Measurements from ENCODE around the gene EMC8. TPM values are rescaled to one million over a fixed set of nuclear protein-coding genes. Genes with fewer than 3 reads are reported as not detected.
A peak's percentile ranks its signal among the peaks of the same experiment; 100 is the strongest.
"Not testable (repeated sequence)": the region's sequence is repeated elsewhere in the genome, so short reads cannot be mapped to it uniquely, and the experiment has no call there.

Gene EMC8
- 10 to 100 TPM; 28.4 to 31.4 (median 30.0) TPM for polyA plus RNA-seq (ENCODE audit: insufficient read length in 3 of 3)

DNA sequence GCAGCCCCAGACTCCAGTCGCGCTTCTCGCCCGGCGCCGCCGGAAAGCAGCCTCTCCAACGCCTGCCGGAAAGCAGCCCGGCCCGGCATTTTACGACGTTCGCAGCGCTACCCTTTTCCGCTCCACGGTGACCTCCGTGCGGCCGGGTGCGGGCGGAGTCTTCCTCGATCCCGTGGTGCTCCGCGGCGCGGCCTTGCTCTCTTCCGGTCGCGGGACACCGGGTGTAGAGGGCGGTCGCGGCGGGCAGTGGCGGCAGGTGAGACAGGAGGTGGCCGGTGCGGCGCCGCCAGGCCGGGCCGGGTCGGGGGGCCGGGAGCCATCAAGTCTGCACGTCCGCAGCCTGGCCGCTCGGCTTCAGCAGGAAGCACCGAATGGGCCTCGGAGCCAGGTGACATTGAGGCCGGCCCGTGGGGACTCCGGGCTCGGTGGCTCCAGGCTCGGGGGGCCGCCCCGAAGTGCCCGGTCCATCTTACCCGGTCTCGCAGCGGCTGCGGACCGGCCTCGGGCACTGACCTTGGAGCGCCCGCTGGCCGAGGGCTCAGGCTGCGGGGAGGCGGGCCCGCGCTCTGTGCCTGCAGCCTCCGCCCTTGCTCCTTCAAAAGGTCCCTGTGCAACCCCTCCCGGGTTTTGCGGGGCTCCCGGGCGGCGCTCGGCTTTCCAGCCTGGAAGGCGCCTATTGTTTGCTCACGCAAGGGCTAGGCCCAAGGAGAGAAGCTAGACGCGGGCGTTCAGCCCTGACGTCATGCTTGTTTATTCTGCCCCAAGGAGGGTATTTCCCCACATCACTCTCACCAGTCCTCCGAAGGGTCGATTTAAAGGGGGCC is at the start of gene EMC8, which contains the start of gene COX4I1:
EMC8 (minus strand) TSS at position 48 of the 824 bp plus-strand sequence. CDS start 249 bp downstream, outside the sequence.
COX4I1 (plus strand) TSS at position 199 of the 824 bp plus-strand sequence. CDS start 1,511 bp downstream, outside the sequence.
- DNase-seq (ENCODE audit: low read depth in 3 of 3, low spot score in 2 of 3) = peak; percentile 68 to 89 (median 79)

GRCh38 chr16:85848986-85849385 is 49.6 kb upstream of the EMC8 start:
- no peak for DNase-seq (ENCODE audit: low read depth in 3 of 3, low spot score in 2 of 3)

DNA sequence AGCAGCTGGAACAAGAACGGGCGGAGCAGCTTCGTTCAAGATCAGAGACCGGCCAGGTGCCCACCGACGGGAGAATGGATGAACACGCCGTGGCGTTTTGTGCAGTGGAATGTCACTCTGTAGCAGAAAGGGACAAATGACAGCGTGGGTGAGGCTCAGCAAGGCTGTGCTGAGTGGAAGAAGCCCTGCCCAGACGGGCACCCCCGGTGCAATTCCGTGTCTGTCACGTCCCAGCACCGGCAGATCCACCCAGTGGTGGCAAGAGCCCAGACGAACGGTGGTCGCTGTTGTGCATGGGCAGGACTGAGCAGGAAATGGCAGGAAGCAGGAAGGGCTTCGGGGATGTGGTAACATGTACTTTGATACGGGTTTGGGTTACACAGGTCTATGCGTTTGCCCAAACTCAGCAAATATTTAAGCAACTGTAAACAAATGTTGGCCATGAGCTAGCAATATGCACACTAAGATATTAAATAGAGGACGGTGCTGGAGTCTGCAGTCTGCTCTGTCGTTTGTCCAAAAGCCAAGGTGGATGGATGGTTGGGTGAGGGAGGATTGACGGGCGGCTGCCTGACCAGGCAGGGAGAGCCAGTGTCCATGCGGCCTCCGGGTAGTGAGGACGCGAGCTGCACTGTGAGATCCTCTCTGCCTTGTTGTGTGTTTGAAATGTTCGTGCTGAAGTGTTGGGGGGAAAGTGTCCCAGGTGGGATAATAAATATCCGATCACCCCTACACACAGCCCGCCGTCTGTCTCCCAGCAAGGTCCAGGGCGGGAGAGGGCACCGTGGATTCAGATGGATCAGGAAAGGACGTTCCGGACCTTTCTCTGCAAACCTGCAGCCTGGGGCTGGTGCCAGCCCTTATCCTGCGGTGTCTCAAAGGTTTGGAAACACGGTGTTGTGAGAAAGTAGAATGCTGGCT is 48.6 kb upstream of the EMC8 start:
- DNase-seq (ENCODE audit: low read depth in 3 of 3, low spot score in 2 of 3) = no peak

DNA sequence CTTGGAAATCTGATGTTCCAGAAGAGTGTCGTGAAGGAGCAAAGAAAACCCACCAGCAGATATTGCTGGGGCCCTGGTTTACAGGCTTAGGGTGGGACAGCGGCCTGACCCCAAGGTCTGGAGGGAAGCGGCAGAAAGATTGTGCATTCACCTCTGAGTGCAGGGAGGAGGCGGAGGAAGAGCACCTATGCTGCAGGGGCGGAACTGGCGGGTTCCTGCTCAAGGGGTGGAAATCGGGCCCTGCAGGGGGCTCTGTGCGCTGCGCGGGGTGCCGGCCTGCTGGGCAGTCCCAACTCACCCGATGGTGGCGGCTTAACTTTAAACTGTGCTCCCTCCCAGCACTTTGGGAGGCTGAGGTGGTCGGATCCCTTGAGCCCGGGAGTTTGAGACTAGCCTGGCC is 47.7 kb upstream of the EMC8 start:
- DNase-seq (ENCODE audit: low read depth in 3 of 3, low spot score in 2 of 3) = no peak

- no peak for DNase-seq (ENCODE audit: low read depth in 3 of 3, low spot score in 2 of 3)
Observed at GRCh38 chr16:85846461-85846860, 47.1 kb upstream of the EMC8 start.

DNA sequence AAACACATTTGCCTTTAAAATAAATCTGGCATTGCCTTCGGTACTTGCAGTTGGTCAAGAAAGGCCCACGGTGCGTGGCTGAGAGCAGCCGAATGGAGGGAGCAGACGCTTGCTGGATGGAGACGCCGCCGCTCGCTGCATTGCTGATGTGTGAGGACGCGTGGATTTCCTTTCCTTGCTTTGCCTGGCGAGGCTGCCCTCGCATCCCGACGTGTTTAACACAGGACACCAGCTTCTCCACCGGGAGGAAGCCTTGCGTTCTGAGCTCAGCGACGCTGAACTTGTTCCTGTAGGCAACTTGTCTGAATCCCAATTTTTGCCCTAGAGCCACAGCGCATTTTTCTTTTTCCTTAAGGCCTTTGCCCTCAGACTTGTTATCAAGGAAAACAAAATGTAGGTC is 45.9 kb upstream of the EMC8 start:
- DNase-seq (ENCODE audit: low read depth in 3 of 3, low spot score in 2 of 3) = no peak

GRCh38 chr16:85844786-85845185 is 45.4 kb upstream of the EMC8 start:
- DNase-seq (ENCODE audit: low read depth in 3 of 3, low spot score in 2 of 3) = no peak

DNA sequence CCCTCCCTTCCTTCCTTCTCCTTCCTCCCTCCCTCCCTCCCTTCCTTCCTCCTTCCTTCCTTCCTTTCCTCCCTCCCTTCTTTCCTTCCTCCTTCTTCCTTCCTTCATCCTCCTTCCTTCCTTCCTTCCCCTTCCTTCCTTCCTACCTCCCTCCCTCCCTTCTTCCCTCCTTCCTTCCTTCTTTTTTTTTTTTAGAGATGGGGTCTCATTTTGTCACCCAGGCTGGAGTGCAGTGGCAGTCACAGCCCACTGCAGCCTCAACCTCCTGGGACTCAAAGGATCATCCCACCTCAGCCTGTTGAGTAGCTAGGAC is 44.8 kb upstream of the EMC8 start:
- no peak for DNase-seq (ENCODE audit: low read depth in 3 of 3, low spot score in 2 of 3)

- DNase-seq (ENCODE audit: low read depth in 3 of 3, low spot score in 2 of 3) = no peak
Observed at GRCh38 chr16:85843471-85844168, 44.3 kb upstream of the EMC8 start.

- DNase-seq (ENCODE audit: low read depth in 3 of 3, low spot score in 2 of 3) = no peak
Observed at GRCh38 chr16:85842848-85843247, 43.5 kb upstream of the EMC8 start.

DNA sequence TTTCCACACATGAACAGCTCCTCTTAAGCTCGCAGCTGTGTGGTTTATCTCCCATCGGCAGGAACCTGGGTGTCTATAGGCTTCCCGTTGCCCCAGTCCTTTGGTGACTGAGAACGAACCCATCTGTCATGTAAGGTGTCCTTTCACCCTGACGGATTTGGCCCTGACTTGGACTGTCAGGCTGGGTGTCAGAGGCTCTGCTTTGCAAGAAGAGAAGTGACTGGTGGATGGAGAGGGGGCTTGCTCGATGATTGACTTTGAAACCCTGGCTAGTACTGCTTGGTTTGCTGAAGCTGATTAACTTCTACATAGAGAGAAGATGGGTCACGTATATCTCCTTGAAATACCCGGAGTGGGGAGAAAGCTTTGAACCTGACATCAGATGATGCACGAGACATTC is 43.1 kb upstream of the EMC8 start:
- no peak for DNase-seq (ENCODE audit: low read depth in 3 of 3, low spot score in 2 of 3)

DNA sequence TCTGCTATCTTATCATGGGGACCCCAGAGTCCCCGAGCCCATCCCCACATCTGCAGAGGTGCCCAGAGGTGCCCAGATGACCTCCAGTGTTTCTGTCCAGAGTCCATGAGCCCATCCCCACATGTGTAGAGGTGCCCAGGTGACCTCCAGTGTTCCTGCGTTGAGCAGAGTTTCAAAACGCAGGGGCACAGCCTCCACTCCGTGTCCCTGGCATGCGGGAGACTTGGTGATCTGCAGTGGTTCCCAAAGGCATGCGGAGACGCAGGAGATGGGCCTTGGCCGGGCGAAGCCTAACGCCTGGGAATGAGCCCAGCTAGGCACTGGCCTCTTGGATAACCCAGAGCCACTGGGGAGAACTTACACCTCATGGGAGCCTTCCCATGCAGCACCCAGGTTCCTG is 41.5 kb upstream of the EMC8 start:
- DNase-seq (ENCODE audit: low read depth in 3 of 3, low spot score in 2 of 3) = no peak

- no peak for DNase-seq (ENCODE audit: low read depth in 3 of 3, low spot score in 2 of 3)
Observed at GRCh38 chr16:85840395-85840794, 41.1 kb upstream of the EMC8 start.

GRCh38 chr16:85839681-85840240 is 40.4 kb upstream of the EMC8 start:
- DNase-seq (ENCODE audit: low read depth in 3 of 3, low spot score in 2 of 3) = no peak

- no peak for DNase-seq (ENCODE audit: low read depth in 3 of 3, low spot score in 2 of 3)
Observed at GRCh38 chr16:85838876-85839585, 39.7 kb upstream of the EMC8 start.

DNA sequence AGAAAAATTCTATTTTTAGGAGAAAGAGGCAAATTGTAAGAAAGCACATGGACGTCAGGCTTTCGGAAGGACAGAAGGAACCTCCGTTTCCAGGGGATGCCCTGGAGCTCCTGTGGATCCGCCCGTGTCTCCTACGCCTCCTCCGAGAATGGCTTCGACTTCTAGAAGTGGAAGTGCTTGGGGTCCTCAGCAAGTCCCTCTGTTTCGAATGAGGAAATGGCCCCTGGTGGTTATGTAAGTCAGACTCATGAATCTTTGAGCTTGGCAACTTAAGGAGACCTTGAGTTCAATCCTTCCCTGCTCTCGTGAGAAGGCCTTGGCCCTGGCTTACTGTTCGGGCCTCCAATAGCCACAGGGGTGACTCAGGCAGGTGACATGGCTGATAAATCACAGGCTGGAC is 39.0 kb upstream of the EMC8 start:
- DNase-seq (ENCODE audit: low read depth in 3 of 3, low spot score in 2 of 3) = no peak

DNA sequence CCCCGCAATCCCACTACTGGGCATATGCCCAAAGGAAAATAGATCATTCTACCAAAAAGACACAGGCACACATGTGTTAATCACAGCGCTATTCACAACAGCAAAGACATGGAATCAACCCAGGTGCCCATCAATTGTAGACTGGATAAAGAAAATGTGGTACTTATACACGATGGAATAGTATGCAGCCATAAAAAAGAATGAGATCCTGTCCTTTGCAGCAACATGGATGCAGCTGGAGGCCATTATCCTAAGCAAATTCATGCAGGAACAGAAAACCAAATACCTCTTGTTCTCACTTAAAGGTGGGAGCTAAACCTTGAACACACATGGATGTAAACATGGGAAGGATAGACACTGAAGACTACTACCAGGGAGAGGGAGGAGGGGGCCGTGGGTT is 38.3 kb upstream of the EMC8 start:
- not testable (repeated sequence) for DNase-seq (ENCODE audit: low read depth in 3 of 3, low spot score in 2 of 3)

GRCh38 chr16:85836706-85837582 is 37.6 kb upstream of the EMC8 start:
- DNase-seq (ENCODE audit: low read depth in 3 of 3, low spot score in 2 of 3) = no peak

Measured in right renal cortex interstitium (tissue), 3 donors.